ENCODE measurements around the gene FANCE.

Gene FANCE

DNA sequence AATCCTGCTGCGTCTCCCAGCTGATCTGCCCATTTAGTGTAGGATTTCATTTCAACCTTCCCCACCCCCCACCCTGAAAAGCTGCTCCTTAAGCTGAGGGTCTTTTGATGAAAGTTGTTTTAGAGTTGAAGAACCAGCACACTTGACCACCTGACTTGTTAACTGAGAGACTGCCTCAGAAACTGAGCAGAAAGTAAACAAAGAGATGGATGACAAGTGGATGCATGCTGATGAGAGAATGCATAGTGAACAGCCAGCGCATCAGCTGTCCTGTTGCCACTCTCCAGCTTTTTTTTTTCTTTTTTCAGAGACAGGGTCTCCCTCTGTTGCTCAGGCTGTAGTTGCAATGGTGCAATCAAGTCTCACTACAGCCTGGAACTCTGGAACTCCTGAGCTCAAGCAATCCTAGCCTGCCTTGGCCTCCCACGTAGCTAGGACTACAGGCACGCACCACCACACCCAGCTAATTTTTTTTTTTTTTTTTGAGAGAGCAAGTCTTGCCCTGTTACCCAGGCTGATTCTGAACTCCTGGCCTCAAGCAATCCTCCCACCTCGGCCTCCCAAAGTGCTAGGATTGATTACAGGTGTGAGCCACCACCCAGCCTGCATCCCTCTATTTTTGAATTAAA lies 25.5 kb downstream of the FANCE start:
- Histone ChIP-seq H3K4me1 (no peaks in the 10 kb centered on the region; the same call in 1 of the 2 replicates), H3K9me3 (no peaks in the 10 kb centered on the region), H3K4me3 (ENCODE audit: low read depth, low read length) (no peak overlapping the region), H3K36me3 (peaks cover 25% of the 10 kb centered on the region), H3K27me3 (no peaks in the 10 kb centered on the region)
- no peak for DNase-seq
- TF ChIP-seq, protein P1, sequence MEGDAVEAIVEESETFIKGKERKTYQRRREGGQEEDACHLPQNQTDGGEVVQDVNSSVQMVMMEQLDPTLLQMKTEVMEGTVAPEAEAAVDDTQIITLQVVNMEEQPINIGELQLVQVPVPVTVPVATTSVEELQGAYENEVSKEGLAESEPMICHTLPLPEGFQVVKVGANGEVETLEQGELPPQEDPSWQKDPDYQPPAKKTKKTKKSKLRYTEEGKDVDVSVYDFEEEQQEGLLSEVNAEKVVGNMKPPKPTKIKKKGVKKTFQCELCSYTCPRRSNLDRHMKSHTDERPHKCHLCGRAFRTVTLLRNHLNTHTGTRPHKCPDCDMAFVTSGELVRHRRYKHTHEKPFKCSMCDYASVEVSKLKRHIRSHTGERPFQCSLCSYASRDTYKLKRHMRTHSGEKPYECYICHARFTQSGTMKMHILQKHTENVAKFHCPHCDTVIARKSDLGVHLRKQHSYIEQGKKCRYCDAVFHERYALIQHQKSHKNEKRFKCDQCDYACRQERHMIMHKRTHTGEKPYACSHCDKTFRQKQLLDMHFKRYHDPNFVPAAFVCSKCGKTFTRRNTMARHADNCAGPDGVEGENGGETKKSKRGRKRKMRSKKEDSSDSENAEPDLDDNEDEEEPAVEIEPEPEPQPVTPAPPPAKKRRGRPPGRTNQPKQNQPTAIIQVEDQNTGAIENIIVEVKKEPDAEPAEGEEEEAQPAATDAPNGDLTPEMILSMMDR (IDR thresholded peaks at IDR 0.05; ENCODE audit: low read depth, low read length), result no peak

DNA sequence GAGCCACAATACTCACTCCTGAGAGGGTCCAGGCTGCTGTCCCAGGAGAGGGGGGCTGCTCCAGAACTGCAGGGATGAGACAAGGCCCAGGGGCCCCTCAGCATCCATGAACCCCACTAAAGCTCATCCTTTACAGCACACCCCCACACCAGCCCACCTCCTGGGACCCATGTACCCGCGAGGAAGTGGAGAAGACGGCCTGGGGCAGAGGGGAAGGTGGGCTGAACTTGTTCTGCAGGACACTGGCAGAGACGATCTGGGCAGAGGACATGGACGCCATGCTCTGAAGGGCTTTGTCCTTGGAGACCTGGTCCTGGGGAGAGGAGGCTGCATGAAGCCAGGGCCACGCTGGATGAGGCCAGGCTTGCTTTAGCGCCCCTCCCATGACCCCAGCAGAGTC lies 26.1 kb downstream of the FANCE start:
- H3K4me3 ChIP-seq (ENCODE audit: low read depth, low read length), result no peak overlapping the region
- TF ChIP-seq, protein P1 (IDR thresholded peaks at IDR 0.05; ENCODE audit: low read depth, low read length), result no peak
- no peaks in the 10 kb centered on the region; the same call in 1 of the 2 replicates for H3K4me1 ChIP-seq
- no peaks in the 10 kb centered on the region for H3K27me3 ChIP-seq
- no peak for DNase-seq
- no peaks in the 10 kb centered on the region for H3K9me3 ChIP-seq
- peaks cover 20% of the 10 kb centered on the region for H3K36me3 ChIP-seq

DNA sequence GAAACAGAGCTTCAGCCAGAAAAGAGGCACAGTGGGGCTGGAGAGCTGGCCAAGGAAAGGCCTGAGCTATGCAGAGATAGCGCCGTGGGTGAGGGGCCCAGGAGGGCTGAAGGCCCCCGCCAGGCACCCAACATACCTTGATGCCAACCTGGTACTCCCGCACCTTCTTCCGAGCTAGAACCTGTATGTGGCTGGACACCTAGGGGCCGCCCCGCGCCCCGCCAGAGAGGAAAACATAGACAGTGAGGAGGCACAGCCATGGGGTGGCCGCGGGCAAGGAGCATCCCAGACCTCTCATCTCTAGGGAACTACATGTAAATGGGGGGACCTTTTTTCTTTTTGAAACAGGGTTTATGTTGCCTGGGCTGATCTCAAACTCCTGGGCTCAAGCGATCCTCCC lies 28.0 kb downstream of the FANCE start:
- Histone ChIP-seq H3K4me3 (ENCODE audit: low read depth, low read length) (no peak overlapping the region), H3K4me1 (no peaks in the 10 kb centered on the region; the same call in 1 of the 2 replicates), H3K9me3 (no peaks in the 10 kb centered on the region), H3K36me3 (peaks cover 4% of the 10 kb centered on the region), H3K27me3 (no peaks in the 10 kb centered on the region)
- DNase-seq, result no peak
- TF ChIP-seq, protein P1 (IDR thresholded peaks at IDR 0.05; ENCODE audit: low read depth, low read length), result no peak

DNA sequence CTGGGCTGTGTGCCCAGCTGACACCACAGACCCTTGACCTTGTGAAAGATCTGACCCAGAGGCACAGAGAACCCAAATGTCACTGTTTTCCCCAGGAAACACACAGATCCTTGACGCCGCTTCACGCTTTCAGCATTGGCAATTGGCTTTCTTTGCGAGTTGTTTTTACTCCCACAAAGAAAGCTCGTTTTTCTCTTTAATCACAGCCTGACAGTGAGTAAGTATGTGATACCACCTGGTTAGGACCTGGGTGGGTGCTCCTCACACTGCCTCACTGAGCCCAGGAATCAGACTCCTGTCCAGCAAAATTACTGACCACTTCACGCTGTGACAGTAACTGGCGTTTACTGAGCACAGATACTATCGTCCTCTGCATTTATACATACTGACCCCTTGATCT lies 29.1 kb downstream of the FANCE start:
- TF ChIP-seq, protein P1 (IDR thresholded peaks at IDR 0.05; ENCODE audit: low read depth, low read length), result no peak

DNA sequence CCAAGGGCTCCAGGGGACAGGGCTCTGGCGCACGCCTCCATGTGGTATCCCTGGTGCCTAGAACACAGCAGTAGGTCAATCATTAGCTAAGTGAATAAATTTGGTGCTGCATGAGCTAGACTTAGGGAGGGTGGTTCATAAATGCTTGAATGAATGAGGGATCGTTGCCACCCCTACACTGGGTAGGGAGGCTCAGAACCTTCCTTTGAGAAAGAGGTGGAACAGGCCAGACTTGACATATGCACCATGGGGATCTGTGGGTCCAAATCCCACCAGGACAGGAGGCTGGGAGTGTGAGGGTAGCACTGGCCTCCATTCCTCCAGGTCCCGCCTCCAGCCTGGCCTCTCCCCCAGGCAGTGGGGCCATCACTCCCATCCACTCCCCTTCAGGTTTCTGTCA lies 30.9 kb downstream of the FANCE start:
- H3K36me3 ChIP-seq, result no peaks in the 10 kb centered on the region
- H3K27me3 ChIP-seq, result no peaks in the 10 kb centered on the region
- H3K4me3 ChIP-seq (ENCODE audit: low read depth, low read length), result no peak overlapping the region
- peaks cover 3% of the 10 kb centered on the region; the same call in 1 of the 2 replicates for H3K4me1 ChIP-seq
- TF ChIP-seq, protein P1 (IDR thresholded peaks at IDR 0.05; ENCODE audit: low read depth, low read length), result no peak
- no peaks in the 10 kb centered on the region for H3K9me3 ChIP-seq
- no peak for DNase-seq

More for the DNA sequence above, 29.1 kb downstream of the FANCE start:
- DNase-seq, result no peak
- Histone ChIP-seq H3K9me3 (no peaks in the 10 kb centered on the region), H3K27me3 (no peaks in the 10 kb centered on the region), H3K4me1 (no peaks in the 10 kb centered on the region), H3K36me3 (no peaks in the 10 kb centered on the region), H3K4me3 (ENCODE audit: low read depth, low read length) (no peak overlapping the region)

DNA sequence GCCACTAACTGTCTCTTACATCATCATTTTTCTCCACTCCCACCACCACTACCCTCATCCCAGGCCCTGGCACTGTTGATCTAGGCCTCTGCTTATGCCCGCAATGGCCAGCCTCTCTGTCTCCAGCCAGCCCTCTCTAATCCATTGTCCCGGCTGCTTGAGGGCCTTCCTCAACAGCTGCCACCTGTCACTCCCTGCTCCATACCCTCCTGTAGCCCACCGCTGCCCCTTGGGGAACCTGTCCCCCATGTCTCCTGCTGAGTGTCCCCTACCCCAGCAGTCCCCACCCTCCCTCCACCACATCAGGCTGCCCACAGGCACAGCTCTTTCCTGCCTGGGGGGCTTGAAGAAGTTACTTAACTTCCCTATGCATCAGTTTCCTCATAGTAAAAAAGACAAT lies 31.4 kb downstream of the FANCE start:
- H3K4me1 ChIP-seq, result peaks cover 7% of the 10 kb centered on the region; the same call in 1 of the 2 replicates
- DNase-seq, result no peak
- no peaks in the 10 kb centered on the region for H3K36me3 ChIP-seq
- H3K4me3 ChIP-seq (ENCODE audit: low read depth, low read length), result no peak overlapping the region
- H3K9me3 ChIP-seq, result no peaks in the 10 kb centered on the region
- H3K27me3 ChIP-seq, result no peaks in the 10 kb centered on the region
- TF ChIP-seq, protein P1 (IDR thresholded peaks at IDR 0.05; ENCODE audit: low read depth, low read length), result no peak
